NCI-H2029 (cell line): ENCODE measurements around the gene PCGF2.
A peak's percentile ranks its signal among the peaks of the same experiment; 100 is the strongest.

ENCODE experiments used
- DNase-seq: peaks from one replicate; lab custom pipeline; 2025; lab: John Stamatoyannopoulos, UW

The PCGF2 gene

GRCh38 chr17:38751144-38751807 is 3.1 kb upstream of the PCGF2 start:
- peak; percentile 33 for DNase-seq

GRCh38 chr17:38750312-38751121 is 2.4 kb upstream of the PCGF2 start:
- peak; percentile 33 for DNase-seq

- no peak for DNase-seq
Measured at GRCh38 chr17:38750044-38750311, 1.8 kb upstream of the PCGF2 start.

- peak; percentile 51 for DNase-seq
Measured at GRCh38 chr17:38749223-38750043, 1.3 kb upstream of the PCGF2 start.

- no peak for DNase-seq
Measured at GRCh38 chr17:38748892-38749222, 721 bp upstream of the PCGF2 start.

- DNase-seq = no peak
Measured at GRCh38 chr17:38747463-38748148, 530 bp downstream of the PCGF2 start.

- DNase-seq = no peak
Measured at GRCh38 chr17:38746849-38747462, 1.2 kb downstream of the PCGF2 start.

GRCh38 chr17:38746004-38746848 is 1.9 kb downstream of the PCGF2 start:
- no peak for DNase-seq

- DNase-seq = peak; percentile 61
Measured at GRCh38 chr17:38745545-38745944, 2.6 kb downstream of the PCGF2 start.

GRCh38 chr17:38743556-38744171 is 4.5 kb downstream of the PCGF2 start:
- peak; percentile 34 for DNase-seq

GRCh38 chr17:38742411-38743308 is 5.5 kb downstream of the PCGF2 start:
- peak; percentile 85 for DNase-seq

GRCh38 chr17:38741921-38742410 is 6.2 kb downstream of the PCGF2 start:
- peak; percentile 29 for DNase-seq

- DNase-seq = no peak
Measured at GRCh38 chr17:38741461-38741860, 6.7 kb downstream of the PCGF2 start.

- no peak for DNase-seq
Measured at GRCh38 chr17:38740806-38741205, 7.3 kb downstream of the PCGF2 start.

- no peak for DNase-seq
Measured at GRCh38 chr17:38740044-38740443, 8.1 kb downstream of the PCGF2 start.

- no peak for DNase-seq
Measured at GRCh38 chr17:38739305-38739704, 8.8 kb downstream of the PCGF2 start.

GRCh38 chr17:38738686-38739085 is 9.4 kb downstream of the PCGF2 start:
- no peak for DNase-seq

- DNase-seq = no peak
Measured at GRCh38 chr17:38738007-38738662, 10.0 kb downstream of the PCGF2 start.
